Natural killer cell (primary cell): ENCODE data around the gene SH3TC1. TPM values are rescaled to one million over a fixed set of nuclear protein-coding genes. Genes with fewer than 3 reads are reported as not detected.

ENCODE experiments used
- ATAC-seq, 3 donors: fragments of 150-1000 bp in 2 of 3; fragments of 200-7000 bp in 1 of 3; cut with Tn5 transposase; 1 replicate in 1 of 3; 2 replicates in 2 of 3; pipeline ENCODE4 v1.10.0; 2021; ENCODE audit warnings: mild to moderate bottlenecking in 2 of 3, moderate library complexity in 2 of 3
- DNase-seq, 2 donors: peaks; one replicate each; pipeline versions ENCODE4 v3.0.0 to v3.0.0-alpha.2; 2013 to 2021; ENCODE audit warnings: mixed read lengths in 1 of 2
- H3K27ac ChIP-seq: one replicate; pipeline ENCODE4 v1.5.1; 2013; ENCODE audit warnings: mild to moderate bottlenecking, low read length
- H3K27me3 ChIP-seq: one replicate; pipeline ENCODE4 v1.6.1; 2013; ENCODE audit warnings: low read length; ENCODE audit not compliant: control insufficient read depth, insufficient read depth
- H3K36me3 ChIP-seq: one replicate; pipeline ENCODE4 v1.6.1; 2013; ENCODE audit warnings: low read length; ENCODE audit not compliant: control insufficient read depth, insufficient read depth
- H3K4me1 ChIP-seq: one replicate; pipeline ENCODE4 v1.6.1; 2013; ENCODE audit warnings: low read length; ENCODE audit not compliant: control insufficient read depth, insufficient read depth
- H3K4me3 ChIP-seq: one replicate; pipeline ENCODE4 v1.5.1; 2013; ENCODE audit warnings: low read length
- H3K9me3 ChIP-seq: one replicate; pipeline ENCODE4 v1.6.1; 2013; ENCODE audit warnings: low read length; ENCODE audit not compliant: control insufficient read depth, insufficient read depth
- H3K27ac Mint-ChIP-seq, 2 donors: one replicate each; pipeline ENCODE4 v1.8.0; 2022; ENCODE audit warnings: mild to moderate bottlenecking in 2 of 2, mixed read lengths in 2 of 2, moderate library complexity in 1 of 2
- H3K27me3 Mint-ChIP-seq, 2 donors: one replicate each; pipeline ENCODE4 v1.8.0; 2022; ENCODE audit warnings: low read depth in 2 of 2, mixed read lengths in 2 of 2
- H3K36me3 Mint-ChIP-seq: one replicate; pipeline ENCODE4 v1.8.0; 2022; ENCODE audit warnings: mixed read lengths
- H3K4me1 Mint-ChIP-seq, 2 donors: one replicate each; pipeline ENCODE4 v1.8.0; 2022; ENCODE audit warnings: mixed read lengths in 2 of 2
- H3K4me3 Mint-ChIP-seq: one replicate; pipeline ENCODE4 v1.8.0; 2022; ENCODE audit warnings: mild to moderate bottlenecking, moderate library complexity, mixed read lengths
- H3K9me3 Mint-ChIP-seq, 2 donors: one replicate each; pipeline ENCODE4 v1.8.0; 2022; ENCODE audit warnings: mixed read lengths in 2 of 2
- CTCF ChIP-seq: fragments of 200-600 bp; IDR thresholded peaks from one replicate; pipeline ENCODE4 v1.8.0; 2022; ENCODE audit warnings: antibody characterized with exemption
- WGBS: methylation state at CpG from one replicate; pipeline ENCODE4 v1.1.7; 2013; ENCODE audit warnings: missing lambda C conversion rate; ENCODE audit not compliant: insufficient coverage; 5-methylcytosine and 5-hydroxymethylcytosine counted together
- intact Hi-C: fragments of 100-400 bp; cut with micrococcal nuclease; formaldehyde crosslinking; loops from one replicate; pipeline ENCODE4 v1.14.2; 2022
- total RNA-seq, 4 donors: library from RNA; stranded (reverse); fragments of 120-200 nt in 1 of 4; gene quantifications; one replicate each; pipeline versions ENCODE4 v1.2.3 to v1.2.4, GENCODE V29; 2013 to 2022

Gene SH3TC1
- total RNA-seq, 3 donors from 2014 or later (not counting 1 experiment from before 2014, with no cell fraction given): 50.1 to 61.7 (median 54.9) TPM

- DNase-seq: no peak
- intact Hi-C loops: no loop called here
- H3K4me3 Mint-ChIP-seq: no peak within 1 kb of the TSS
- Histone ChIP-seq H3K9me3 (no peaks in the 10 kb centered on the region), H3K4me3 (no peak within 1 kb of the TSS), H3K4me1 (no peaks in the 10 kb centered on the region), H3K27me3 (peaks cover 5% of the 10 kb centered on the region), H3K27ac (no peak within 1 kb of the TSS), H3K36me3 (no peaks in the 10 kb centered on the region)
- TF ChIP-seq CTCF: no peak
- peaks cover 23 to 33% of the 10 kb centered on the region in 2 donors for H3K27me3 Mint-ChIP-seq
- H3K27ac Mint-ChIP-seq: no peak within 1 kb of the TSS
- H3K9me3 Mint-ChIP-seq: no peaks in the 10 kb centered on the region
- no peaks in the 10 kb centered on the region for H3K4me1 Mint-ChIP-seq
- no peak for ATAC-seq
- 2% methylated on average over 111 of the region's 111 CpGs for WGBS
- no peaks in the 10 kb centered on the region for H3K36me3 Mint-ChIP-seq
These were observed 70.7 kb downstream of the SH3TC1 start, which contains the start of gene HTRA3 for GRCh38 chr4:8269535-8270417. HTRA3 (plus strand) TSS chr4:8269754; CDS start chr4:8269969, 215 bp downstream.

- intact Hi-C loops: no loop called here
- H3K4me3 Mint-ChIP-seq: no peak overlapping the region
- H3K9me3 ChIP-seq: no peaks in the 10 kb centered on the region
- H3K36me3 ChIP-seq: no peaks in the 10 kb centered on the region
- H3K4me3 ChIP-seq: no peak overlapping the region
- no peak for TF ChIP-seq CTCF
- H3K36me3 Mint-ChIP-seq: no peaks in the 10 kb centered on the region
- peaks cover 23 to 33% of the 10 kb centered on the region in 2 donors for H3K27me3 Mint-ChIP-seq
- DNase-seq: no peak
- H3K27ac ChIP-seq: no peak overlapping the region
- no peaks in the 10 kb centered on the region for H3K4me1 ChIP-seq
- H3K27me3 ChIP-seq: peaks cover 5% of the 10 kb centered on the region
- 41% methylated on average over 11 of the region's 11 CpGs for WGBS
- ATAC-seq: no peak
- no peaks in the 10 kb centered on the region for H3K9me3 Mint-ChIP-seq
- H3K4me1 Mint-ChIP-seq: no peaks in the 10 kb centered on the region
- H3K27ac Mint-ChIP-seq: no peak overlapping the region
These were observed 71.3 kb downstream of the SH3TC1 start for GRCh38 chr4:8270418-8270771.

GRCh38 chr4:8270912-8271815 is 72.1 kb downstream of the SH3TC1 start:
- Histone ChIP-seq H3K36me3 (no peaks in the 10 kb centered on the region), H3K9me3 (no peaks in the 10 kb centered on the region), H3K27ac (no peak overlapping the region), H3K27me3 (peaks cover 5% of the 10 kb centered on the region), H3K4me1 (no peaks in the 10 kb centered on the region), H3K4me3 (no peak overlapping the region)
- no peaks in the 10 kb centered on the region for H3K36me3 Mint-ChIP-seq
- ATAC-seq (no peak), DNase-seq (no peak)
- H3K4me3 Mint-ChIP-seq: no peak overlapping the region
- H3K4me1 Mint-ChIP-seq: no peaks in the 10 kb centered on the region
- no peaks in the 10 kb centered on the region for H3K9me3 Mint-ChIP-seq
- H3K27me3 Mint-ChIP-seq: peaks cover 23 to 30% of the 10 kb centered on the region in 2 donors
- intact Hi-C loops: no loop called here
- no peak overlapping the region for H3K27ac Mint-ChIP-seq
- 88% methylated on average over 27 of the region's 27 CpGs for WGBS
- no peak for TF ChIP-seq CTCF
